Measurements from ENCODE around the gene DCAF4.
A peak's percentile ranks its signal among the peaks of the same experiment; 100 is the strongest.

The DCAF4 gene

DNA sequence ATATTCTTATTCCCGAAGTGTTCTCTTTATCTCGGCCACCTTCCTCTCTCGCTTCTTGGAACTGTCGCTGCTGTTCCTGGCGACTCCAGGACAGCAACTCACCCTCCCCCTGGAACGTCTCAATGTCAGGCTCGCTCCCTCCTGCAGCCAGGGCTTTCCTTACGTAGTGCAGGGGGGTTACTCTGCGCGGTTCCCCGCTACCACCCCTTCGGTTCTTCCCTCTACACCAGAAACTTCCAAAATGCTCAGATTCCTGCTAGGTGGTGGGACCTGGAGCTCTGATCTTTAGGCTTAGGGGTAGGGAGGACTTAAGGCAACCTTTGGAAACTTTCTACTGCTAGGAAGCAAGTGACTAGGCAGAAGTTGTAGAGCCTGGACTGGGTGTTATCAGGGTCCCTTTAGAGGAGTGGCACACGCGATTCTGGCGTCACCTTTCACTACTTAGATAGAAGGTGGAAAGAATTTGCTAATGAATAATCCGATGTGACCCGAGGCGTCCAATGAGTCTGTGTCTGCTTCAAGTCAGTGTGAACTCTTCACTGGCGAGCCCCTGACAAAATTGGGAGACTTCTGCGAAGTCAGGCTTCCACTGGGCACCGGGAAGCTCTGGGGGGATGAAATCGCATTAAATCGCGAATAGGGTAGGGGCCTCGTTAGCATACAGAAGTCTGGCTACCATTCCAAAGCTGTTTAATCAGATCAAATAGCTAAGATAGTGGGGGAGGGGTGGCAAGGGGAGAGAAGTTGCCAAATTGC is 31.5 kb upstream of the DCAF4 start:
- no peak for DNase-seq (ENCODE audit: low read depth)

DNA sequence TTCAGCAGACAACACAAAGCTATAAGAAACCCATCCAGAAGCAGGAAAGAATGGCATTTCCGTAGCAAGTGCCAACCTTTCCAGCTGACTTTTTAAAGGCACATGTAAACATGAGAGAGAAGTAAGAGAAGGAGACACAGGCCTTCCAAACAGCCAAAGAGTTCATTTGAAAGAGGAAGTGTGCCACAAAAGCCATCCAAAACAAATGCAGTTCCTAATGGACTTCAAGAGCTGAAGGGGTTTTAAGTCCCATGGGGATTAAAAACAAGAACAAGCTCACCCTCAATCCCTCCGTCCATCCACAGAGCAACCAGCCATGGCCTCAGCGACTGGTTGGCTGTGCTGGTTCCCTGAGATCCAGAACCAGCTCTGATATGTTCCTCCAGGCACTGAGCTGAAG is 27.8 kb upstream of the DCAF4 start:
- DNase-seq (ENCODE audit: low read depth), result no peak

DNA sequence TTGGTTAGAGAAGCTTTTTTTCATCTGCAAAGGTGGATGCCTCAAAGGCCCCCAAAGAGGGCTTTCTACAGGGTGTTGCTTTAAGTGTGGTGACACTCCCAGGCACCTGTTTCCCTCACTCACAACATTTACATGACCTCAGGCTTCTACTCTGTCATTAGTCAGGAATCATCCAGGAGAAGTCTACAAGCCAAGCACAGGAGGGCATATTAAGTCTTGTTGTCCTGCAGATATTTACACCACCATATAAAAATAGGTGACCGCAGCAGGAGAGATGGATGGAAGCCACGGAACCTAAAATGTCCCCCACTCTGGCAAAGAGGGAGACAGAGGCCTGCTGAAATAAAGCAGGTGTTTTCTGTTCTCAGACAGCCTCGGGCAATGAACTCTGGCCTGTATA is 24.9 kb upstream of the DCAF4 start:
- DNase-seq (ENCODE audit: low read depth), result no peak

GRCh38 chr14:72902801-72903530 is 23.3 kb upstream of the DCAF4 start:
- no peak for DNase-seq (ENCODE audit: low read depth)

DNA sequence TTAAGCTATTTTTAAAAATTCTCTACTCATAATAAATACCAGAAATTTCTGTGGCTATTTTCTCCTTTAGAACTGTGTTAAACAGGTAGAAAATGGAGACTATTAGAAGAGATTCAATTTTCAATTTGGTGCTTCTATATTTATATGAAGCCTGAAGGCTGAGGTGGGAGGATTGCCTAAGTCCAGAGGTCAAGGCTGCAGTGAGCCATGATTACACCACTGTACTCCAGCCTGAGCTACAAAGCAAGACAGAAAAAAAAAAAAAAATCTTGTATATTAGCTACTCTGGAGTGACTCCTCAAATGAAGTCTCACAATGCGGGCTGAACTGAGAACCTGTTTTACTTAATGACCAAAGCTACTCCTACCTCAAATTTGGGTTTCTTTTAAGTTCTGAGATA is 22.5 kb upstream of the DCAF4 start:
- no peak for DNase-seq (ENCODE audit: low read depth)

GRCh38 chr14:72904218-72904617 is 22.0 kb upstream of the DCAF4 start:
- DNase-seq (ENCODE audit: low read depth), result no peak

- peak; percentile 73 for DNase-seq (ENCODE audit: low read depth)
Observed at GRCh38 chr14:72904840-72905561, 21.3 kb upstream of the DCAF4 start.

GRCh38 chr14:72906316-72906715 is 19.9 kb upstream of the DCAF4 start:
- DNase-seq (ENCODE audit: low read depth), result peak; percentile 83

DNA sequence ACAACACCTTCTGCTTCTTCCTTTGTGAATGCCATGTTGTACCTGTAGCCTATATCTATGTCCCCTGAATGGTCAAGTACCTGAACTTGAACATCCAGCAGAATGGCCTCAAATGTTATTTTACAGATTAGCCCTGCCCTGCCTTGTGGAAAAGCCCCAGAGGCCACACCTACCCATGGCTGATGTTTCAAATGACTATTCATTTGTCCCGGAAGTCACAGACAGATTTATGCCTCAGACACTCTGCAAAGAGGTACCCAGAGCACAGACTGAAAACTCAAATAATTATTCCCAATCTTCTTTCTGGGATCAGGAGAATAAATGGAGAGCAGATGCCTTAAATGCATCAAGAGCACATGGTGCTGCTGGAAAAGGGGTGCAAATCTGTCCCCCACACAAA is 19.4 kb upstream of the DCAF4 start:
- no peak for DNase-seq (ENCODE audit: low read depth)

DNA sequence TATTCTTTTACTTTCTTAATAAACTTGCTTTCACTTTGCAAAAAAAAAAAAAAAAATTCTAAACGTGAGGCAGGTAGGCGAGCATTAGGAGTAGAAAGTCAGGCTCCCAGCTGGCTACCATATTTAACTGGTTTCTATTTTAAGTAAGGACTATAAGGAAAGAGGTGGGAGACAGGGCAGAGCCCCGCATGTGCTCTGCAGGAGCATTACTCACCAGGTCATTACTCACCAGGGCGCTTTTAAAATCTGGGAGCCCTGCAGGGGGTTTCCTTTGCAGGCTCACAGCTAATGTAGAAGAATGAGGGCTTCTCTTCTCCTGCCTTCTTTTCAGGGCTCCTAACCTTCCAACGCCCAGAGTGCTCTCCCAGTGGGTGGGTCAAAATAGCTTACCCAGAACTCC is 18.4 kb upstream of the DCAF4 start:
- no peak for DNase-seq (ENCODE audit: low read depth)

DNA sequence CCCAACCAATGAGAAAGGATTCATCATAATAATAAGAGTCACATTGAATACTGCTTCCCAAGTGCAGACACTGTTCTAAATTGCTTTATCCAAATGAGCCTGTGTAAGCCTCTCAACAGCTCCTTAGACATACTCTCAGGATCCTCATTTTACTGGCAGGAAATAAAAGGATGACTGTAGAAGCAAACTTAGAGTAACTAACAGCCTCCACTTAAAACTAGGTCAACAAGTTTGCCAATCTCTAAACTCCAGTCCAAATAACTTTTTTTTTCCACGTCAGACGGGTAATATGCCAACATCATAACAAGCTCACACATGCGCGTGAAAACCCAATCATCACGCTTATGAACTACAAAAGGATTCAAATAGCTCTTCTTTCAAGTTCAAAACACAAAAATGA is 17.1 kb upstream of the DCAF4 start:
- no peak for DNase-seq (ENCODE audit: low read depth)

GRCh38 chr14:72913809-72914208 is 12.5 kb upstream of the DCAF4 start:
- DNase-seq (ENCODE audit: low read depth), result no peak

DNA sequence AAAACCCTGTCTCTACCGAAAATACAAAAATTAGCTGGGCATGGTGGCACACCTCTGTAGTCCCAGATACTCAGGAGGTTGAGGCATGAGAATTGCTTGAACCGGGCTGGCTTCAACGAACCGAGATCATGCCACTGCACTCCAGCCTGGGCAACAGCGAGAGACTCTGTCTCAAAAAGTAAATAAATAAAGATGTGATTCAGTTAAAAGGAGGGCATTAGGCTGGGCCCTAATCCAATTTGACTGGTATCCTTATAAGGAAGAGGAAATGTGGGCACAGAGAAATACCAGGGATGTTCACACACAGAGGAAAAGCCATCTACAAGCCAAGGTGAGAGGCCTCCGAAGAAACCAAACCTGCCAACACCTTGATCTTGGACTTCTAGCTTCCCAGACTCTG is 10.1 kb upstream of the DCAF4 start:
- no peak for DNase-seq (ENCODE audit: low read depth)

DNA sequence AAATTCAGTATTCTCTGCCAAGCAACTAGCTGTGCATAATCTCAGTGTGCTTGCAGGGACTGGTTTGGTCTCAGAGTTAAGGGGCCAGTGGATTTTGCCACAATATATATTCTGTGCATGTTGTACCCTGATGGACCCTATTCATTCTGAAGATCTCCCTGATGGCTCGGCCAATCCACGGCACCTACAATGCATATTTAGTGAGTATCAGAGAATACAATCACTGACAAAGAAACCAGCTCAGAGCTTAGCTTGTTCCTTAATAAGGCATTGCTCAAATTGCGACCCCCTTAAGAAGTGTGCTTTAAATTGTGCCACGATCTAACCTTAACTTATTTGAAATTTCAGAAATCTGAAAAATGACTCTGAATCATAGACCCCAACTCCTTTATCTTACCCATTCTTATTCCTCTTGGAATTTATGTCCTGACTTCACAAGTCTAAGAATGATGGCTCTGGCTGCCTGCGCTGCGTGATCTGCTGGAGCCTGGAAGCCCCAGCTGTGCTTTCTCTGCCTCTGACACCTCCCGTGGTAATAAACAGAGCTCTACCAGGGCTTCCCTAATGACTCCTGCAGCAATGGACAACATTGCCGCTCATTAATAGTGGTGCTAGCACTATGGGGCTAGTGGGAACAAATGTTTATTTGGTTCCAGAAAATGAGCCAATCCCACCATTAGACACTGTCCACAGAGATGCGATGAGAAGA is 9.0 kb upstream of the DCAF4 start:
- no peak for DNase-seq (ENCODE audit: low read depth)

- no peak for DNase-seq (ENCODE audit: low read depth)
Observed at GRCh38 chr14:72920008-72920407, 6.3 kb upstream of the DCAF4 start.

DNA sequence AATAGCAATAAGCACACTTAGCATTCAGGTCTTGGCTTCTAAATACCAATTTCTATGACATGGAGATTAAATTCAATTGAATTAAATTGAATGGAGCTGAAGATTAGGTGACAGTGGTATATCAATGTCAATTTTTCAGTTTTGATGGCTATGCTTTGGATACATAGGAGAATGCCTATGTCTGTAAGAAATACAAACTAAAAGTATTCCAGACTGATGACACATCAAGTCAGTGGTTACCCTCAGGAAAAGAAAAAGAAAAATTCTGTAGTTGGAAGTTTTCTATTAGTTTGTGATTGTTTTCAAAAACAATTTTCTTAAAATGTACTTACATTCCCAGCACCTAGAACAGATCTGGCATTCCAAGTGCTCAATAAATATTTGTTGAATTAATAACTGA is 4.9 kb upstream of the DCAF4 start:
- no peak for DNase-seq (ENCODE audit: low read depth)

DNA sequence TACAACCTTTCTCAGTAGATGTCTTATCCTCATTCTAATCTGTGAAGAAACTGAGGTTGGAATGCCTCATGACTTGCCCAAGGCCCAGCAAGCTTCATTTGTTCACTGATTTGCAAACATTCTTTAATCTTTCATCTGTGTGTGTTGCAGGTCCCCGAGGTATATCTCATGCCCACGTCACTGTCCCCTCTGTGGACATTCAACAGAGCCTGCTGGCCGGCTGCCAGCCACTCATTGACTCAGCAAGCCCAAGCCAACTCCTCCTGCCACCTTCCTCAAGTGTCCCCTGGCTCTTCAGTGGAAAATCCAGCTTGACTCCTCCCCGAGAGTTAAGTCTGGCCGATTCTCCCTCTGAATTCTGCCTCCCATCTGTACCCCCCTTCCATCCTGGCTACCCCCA is 1.9 kb upstream of the DCAF4 start:
- DNase-seq (ENCODE audit: low read depth), result no peak

DNA sequence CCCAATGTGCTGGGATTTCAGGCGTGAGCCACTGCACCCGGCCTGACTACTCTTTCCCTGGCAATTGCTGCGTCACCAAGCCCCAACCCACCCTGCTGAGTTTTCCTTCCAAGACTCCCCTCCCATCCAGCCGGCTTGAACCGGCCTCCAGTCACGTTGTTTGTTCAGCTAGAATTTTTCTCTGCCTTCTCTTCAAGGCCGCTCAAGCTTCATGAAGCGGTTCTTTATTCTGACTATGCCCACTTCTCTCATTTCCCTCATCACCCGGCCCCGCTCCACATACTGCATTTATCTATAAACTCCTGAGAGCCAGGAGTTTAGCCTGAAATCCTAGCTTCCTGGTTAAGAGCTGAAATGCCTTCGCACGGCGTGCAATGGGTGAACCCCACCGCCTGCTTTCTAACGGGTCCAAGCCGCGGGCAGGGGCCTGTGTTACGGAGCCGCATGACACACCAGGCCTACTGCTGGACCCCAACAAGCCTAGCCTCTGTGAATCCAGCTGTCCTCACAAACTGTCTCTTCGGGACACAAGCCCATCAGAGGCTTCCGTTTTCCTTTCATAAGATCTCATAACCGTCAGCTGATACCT is 999 bp upstream of the DCAF4 start:
- DNase-seq (ENCODE audit: low read depth), result no peak

DNA sequence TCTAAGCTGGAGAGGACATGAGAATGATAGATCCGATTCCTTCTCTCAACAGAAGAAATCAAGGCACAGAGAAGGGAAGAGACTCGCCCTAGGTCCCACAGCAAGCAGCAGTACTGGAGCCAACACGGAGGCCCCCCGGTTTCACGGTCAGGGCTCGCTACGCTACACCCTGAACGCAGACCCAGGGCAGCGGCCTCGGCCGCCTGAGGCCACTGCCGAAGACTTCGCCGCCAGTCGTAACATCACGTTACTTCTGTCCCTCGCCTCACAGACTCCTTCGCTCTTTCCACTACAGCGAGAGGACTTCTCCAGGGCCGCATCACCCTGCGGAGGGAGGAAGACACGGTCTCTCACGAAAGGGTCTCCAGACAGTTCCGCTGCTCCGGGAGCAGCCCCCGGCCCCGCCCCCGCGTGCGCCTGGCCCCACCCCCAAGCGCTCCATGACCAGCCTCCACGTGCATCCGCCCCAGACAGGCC is 411 bp upstream of the DCAF4 start:
- DNase-seq (ENCODE audit: low read depth), result no peak

- DNase-seq (ENCODE audit: low read depth), result no peak
Observed at GRCh38 chr14:72928872-72929271, 2.6 kb downstream of the DCAF4 start.

GRCh38 chr14:72929316-72930080 is 3.2 kb downstream of the DCAF4 start:
- no peak for DNase-seq (ENCODE audit: low read depth)

Data from HS-5 (cell line).